ENCODE data around the gene P2RX6.
"Not testable (repeated sequence)": the region's sequence is repeated elsewhere in the genome, so short reads cannot be mapped to it uniquely, and the experiment has no call there.

The P2RX6 gene

DNA sequence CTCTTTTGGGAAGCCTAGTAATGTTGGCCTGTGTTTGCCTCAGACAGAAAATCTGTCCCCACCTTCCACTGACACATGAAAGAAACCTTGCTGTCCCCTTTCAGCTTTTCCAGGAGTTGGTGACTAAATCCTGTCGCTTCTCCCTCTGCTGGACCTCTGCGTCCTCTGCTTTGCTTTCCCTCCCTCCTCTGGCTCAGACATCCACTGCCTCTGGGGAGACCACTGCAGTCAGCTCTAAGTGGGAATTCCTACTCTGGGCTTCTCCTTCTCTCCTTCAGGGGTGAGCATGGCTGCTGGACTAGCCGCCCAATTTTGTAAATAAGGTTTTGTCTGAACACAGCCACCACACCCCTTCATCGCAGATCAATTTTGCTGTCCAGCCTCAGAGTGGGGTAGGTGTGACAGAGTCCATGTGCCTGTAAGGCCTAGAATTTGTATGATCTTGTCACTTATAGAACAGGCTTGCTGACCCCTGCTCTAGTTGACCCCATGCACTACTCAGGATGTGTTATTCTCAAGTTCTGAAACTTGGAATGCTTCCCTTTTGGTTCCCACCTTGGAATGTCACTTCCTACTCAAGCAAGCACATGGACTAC lies 53.8 kb downstream of the P2RX6 start:
- TF ChIP-seq CTCF (IDR thresholded peaks at IDR 0.05; ENCODE audit: extremely low read depth, insufficient read depth, missing control alignments): no peak
- in situ Hi-C loops (cut with MboI; ENCODE audit: low pct_unique_long_range_greater_than_20kb, low sequenced_read_pairs, unreplicated experiment): no loop called here
- DNase-seq (ENCODE audit: low spot score): no peak

GRCh38 chr22:21069375-21069774 lies 54.4 kb downstream of the P2RX6 start:
- in situ Hi-C loops (cut with MboI; ENCODE audit: low pct_unique_long_range_greater_than_20kb, low sequenced_read_pairs, unreplicated experiment): no loop called here
- TF ChIP-seq CTCF (IDR thresholded peaks at IDR 0.05; ENCODE audit: extremely low read depth, insufficient read depth, missing control alignments): no peak
- no peak for DNase-seq (ENCODE audit: low spot score)

DNA sequence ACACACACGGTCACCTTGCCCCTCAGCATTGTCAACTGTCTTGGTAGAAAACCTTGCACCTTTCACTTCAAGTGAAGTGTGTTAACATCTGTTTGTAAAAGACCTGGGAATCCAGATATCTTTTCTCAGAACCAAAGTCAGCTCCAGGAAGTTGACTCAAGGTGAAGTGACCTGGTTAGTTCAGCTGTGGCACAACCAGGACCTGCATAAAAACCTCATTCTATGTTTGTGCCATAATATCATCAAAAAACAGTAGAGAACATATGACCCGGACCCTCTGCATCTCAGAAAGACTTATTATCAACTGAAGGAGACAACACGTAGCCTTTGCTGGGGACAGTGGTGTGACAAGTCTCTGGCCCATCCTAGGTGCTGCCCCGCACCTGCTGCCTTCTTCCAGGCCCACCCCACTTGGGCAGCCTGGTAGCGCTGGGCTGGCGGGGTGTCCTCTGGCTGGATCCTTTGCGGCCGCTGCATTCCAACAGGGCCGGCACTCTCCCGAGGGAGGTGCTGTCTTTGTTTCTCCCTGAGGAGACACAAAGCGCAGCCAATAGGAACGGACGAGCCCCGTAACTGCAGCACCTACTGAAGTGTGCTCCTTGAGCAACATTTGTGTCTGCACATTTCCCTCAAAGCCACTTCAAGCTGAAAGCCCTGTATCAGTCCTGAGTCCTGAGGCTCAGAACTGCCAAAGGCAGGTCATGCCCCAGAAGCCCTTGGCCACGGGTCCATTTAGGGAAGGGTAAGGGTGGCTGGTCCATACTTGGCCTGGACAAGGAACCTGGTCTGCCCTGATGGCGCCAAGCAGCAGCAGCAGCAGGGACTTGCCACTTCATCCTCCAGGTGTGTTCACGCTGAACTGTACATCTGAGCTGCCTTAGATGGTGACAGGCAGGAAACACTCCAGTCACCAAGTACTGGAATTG lies 56.0 kb downstream of the P2RX6 start:
- DNase-seq (ENCODE audit: low spot score): no peak
- no peak for TF ChIP-seq CTCF (IDR thresholded peaks at IDR 0.05; ENCODE audit: extremely low read depth, insufficient read depth, missing control alignments)
- in situ Hi-C loops (cut with MboI; ENCODE audit: low pct_unique_long_range_greater_than_20kb, low sequenced_read_pairs, unreplicated experiment): no loop called here

DNA sequence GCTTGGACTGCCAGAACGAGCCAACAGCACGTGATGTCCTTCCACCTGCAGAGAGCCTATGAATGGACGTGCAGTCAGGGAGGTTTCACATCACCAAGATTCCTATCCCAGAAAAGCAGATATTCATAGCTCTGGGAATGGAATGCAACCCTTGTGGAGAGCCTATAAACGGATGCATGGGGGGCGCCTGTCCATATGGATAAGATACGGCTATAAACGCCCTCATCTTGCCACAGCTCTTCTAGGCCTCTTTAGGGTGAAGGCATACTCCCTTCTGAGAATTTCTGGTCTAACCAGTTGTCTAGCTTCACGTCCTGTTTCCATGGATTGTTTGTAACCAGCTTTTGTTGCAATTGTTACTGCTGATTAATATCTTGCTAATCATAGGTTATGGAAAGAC lies 56.8 kb downstream of the P2RX6 start:
- DNase-seq (ENCODE audit: low spot score); in situ Hi-C loops (cut with MboI; ENCODE audit: low pct_unique_long_range_greater_than_20kb, low sequenced_read_pairs, unreplicated experiment): not testable (repeated sequence)

- in situ Hi-C loops (cut with MboI; ENCODE audit: low pct_unique_long_range_greater_than_20kb, low sequenced_read_pairs, unreplicated experiment): no loop called here
- no peak for TF ChIP-seq CTCF (IDR thresholded peaks at IDR 0.05; ENCODE audit: extremely low read depth, insufficient read depth, missing control alignments)
- DNase-seq (ENCODE audit: low spot score): no peak
Observed at GRCh38 chr22:21073023-21073422, 58.1 kb downstream of the P2RX6 start.

DNA sequence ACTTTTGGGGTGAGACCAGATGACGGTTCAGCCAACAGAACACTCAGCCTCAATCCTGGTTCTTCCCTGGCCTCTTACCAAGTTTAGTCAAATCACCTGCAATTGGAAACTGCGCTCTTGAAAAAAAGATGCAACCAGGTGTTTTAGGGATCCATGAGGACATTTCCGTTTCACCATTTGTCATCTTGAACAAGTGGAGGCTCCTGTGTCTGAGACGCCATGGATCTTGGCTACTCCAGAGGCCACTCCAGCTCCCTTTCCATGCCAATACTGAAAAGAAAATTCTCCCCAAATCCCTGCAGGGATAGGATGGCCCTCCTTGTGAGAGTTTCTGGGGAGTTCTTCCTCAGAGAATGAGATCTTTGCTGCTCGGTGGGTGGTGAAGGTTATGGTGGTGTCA lies 58.5 kb downstream of the P2RX6 start:
- no peak for DNase-seq (ENCODE audit: low spot score)
- TF ChIP-seq CTCF (IDR thresholded peaks at IDR 0.05; ENCODE audit: extremely low read depth, insufficient read depth, missing control alignments): no peak
- in situ Hi-C loops (cut with MboI; ENCODE audit: low pct_unique_long_range_greater_than_20kb, low sequenced_read_pairs, unreplicated experiment): no loop called here

DNA sequence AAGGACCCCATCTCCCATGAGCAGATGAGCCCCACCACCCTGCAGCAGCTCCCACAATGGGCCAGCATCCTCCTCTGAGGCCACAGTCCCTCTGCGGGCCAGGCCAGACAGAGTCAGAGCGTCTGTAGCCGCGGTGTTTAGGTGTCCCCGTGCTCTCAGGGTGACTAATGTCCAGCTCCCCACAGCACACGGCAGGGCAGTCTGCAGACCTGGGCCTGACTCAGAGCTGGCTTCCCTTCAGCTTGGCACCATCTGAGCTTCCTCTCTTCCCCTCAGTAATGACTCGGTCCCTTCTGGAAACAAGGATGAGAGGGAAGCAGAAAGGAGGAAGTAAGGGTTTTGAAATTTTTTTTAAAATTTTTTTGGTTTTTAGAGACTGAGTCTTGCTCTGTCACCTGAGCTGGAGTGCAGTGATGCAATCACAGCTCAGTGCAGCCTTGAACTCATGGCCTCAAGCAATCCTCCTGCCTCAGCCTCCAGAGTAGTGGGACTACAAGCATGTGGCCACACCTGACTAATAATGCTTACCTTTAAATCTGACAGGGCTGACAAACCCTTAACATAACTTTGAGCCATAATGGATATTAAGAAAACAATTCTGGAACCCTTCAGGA lies 59.2 kb downstream of the P2RX6 start:
- in situ Hi-C loops (cut with MboI; ENCODE audit: low pct_unique_long_range_greater_than_20kb, low sequenced_read_pairs, unreplicated experiment): no loop called here
- DNase-seq (ENCODE audit: low spot score): no peak
- TF ChIP-seq CTCF (IDR thresholded peaks at IDR 0.05; ENCODE audit: extremely low read depth, insufficient read depth, missing control alignments): no peak
